ENCODE results near the gene METTL23. TPM values are rescaled to one million over a fixed set of nuclear protein-coding genes. Genes with fewer than 3 reads are reported as not detected.
"Not testable (repeated sequence)": the region's sequence is repeated elsewhere in the genome, so short reads cannot be mapped to it uniquely, and the experiment has no call there.

METTL23 gene
- total RNA-seq, 1 donor from 2014 or later, result 31.2 TPM

- TF ChIP-seq CTCF (IDR thresholded peaks at IDR 0.05), result no peak
- Histone ChIP-seq H3K36me3 (peaks cover 60% of the 10 kb centered on the region in 2 donors), H3K4me3 (peak overlapping the region in 1 of 2 donors; percentile 100), H3K27ac (no peak overlapping the region), H3K4me1 (peaks cover 24 to 33% of the 10 kb centered on the region in 2 donors), H3K9me3 (no peaks in the 10 kb centered on the region), H3K27me3 (no peaks in the 10 kb centered on the region)
- intact Hi-C loops (cut with DNase I), result no loop called here
- DNase-seq (ENCODE audit: low spot score in 2 of 2), result no peak
Measured at GRCh38 chr17:76723812-76724211, 2.8 kb upstream of the METTL23 start.

- intact Hi-C loops (cut with DNase I), result loop anchor here (1.0 to 5.0 kb wide), 4 partner anchors 12 to 54 kb away; partner anchors contain the start of gene SRSF2
- peaks cover 24 to 33% of the 10 kb centered on the region in 2 donors for H3K4me1 ChIP-seq
- TF ChIP-seq CTCF (IDR thresholded peaks at IDR 0.05), result no peak
- peak overlapping the region; percentile 93 to 100 for H3K4me3 ChIP-seq
- H3K27me3 ChIP-seq, result no peaks in the 10 kb centered on the region
- DNase-seq (ENCODE audit: low spot score in 2 of 2), result peak; percentile 60 to 89
- H3K36me3 ChIP-seq, result peaks cover 41 to 52% of the 10 kb centered on the region in 2 donors
- H3K9me3 ChIP-seq, result no peaks in the 10 kb centered on the region
- peak overlapping the region; percentile 96 to 98 for H3K27ac ChIP-seq
Measured at GRCh38 chr17:76725580-76726230, 934 bp upstream of the METTL23 start.

GRCh38 chr17:76726231-76726775, 336 bp upstream of the METTL23 start, which contains the start of gene JMJD6:
TSS of gene JMJD6 (minus strand) at chr17:76726606. CDS start at chr17:76726475, 131 bp downstream.
- Histone ChIP-seq H3K4me1 (peaks cover 24 to 33% of the 10 kb centered on the region in 2 donors), H3K9me3 (no peaks in the 10 kb centered on the region), H3K36me3 (peaks cover 39 to 50% of the 10 kb centered on the region in 2 donors), H3K27ac (peak within 1 kb of the TSS; percentile 96 to 98), H3K4me3 (peak within 1 kb of the TSS; percentile 93 to 100), H3K27me3 (no peaks in the 10 kb centered on the region)
- DNase-seq (ENCODE audit: low spot score in 2 of 2), result peak; percentile 91 to 98
- no peak for TF ChIP-seq CTCF (IDR thresholded peaks at IDR 0.05)
- intact Hi-C loops (cut with DNase I), result loop anchor here (1.0 to 5.0 kb wide), 4 partner anchors 11 to 55 kb away; partner anchors contain the start of gene SRSF2

- Histone ChIP-seq H3K27me3 (no peaks in the 10 kb centered on the region), H3K4me3 (peak overlapping the region; percentile 93 to 100), H3K4me1 (peaks cover 24 to 33% of the 10 kb centered on the region in 2 donors), H3K36me3 (peaks cover 37 to 52% of the 10 kb centered on the region in 2 donors), H3K9me3 (no peaks in the 10 kb centered on the region), H3K27ac (peak overlapping the region; percentile 96 to 98)
- no peak for TF ChIP-seq CTCF (IDR thresholded peaks at IDR 0.05)
- intact Hi-C loops (cut with DNase I), result loop anchor here (5.0 kb wide), 1 partner anchor 41 kb away; no protein-coding TSS in a partner anchor
- DNase-seq (ENCODE audit: low spot score in 2 of 2), result no peak
Measured at GRCh38 chr17:76727745-76728456, 1.3 kb downstream of the METTL23 start.

GRCh38 chr17:76731800-76732733, 5.4 kb downstream of the METTL23 start:
- not testable (repeated sequence) for H3K4me3 ChIP-seq; H3K27ac ChIP-seq; H3K27me3 ChIP-seq; DNase-seq (ENCODE audit: low spot score in 2 of 2); H3K9me3 ChIP-seq
- intact Hi-C loops (cut with DNase I), result loop anchor here (10.0 kb wide), 1 partner anchor 673 kb away; no protein-coding TSS in a partner anchor
- Histone ChIP-seq H3K36me3 (peaks cover 29 to 57% of the 10 kb centered on the region in 2 donors), H3K4me1 (peaks cover 11 to 37% of the 10 kb centered on the region in 2 donors)

Measured in ascending aorta (tissue), 2 donors.